Loucy (cell line): ENCODE data around the gene VSX1.

Experiments
- H2AFZ ChIP-seq: fragments of 200-600 bp; sonication (generic); 2 replicates; pipeline ENCODE4 v1.6.0; 2016; ENCODE audit warnings: antibody characterized with exemption, mild to moderate bottlenecking, low read length, moderate library complexity
- H3F3A ChIP-seq: fragments of 200-600 bp; 2 replicates; pipeline ENCODE4 v1.6.0; 2016; ENCODE audit warnings: antibody characterized with exemption, low read depth, mild to moderate bottlenecking
- H3K27me3 ChIP-seq: fragments of 200-600 bp; sonication (generic); 2 replicates; pipeline ENCODE4 v1.6.1; 2014; ENCODE audit warnings: low read length, mild to moderate bottlenecking; ENCODE audit not compliant: insufficient read depth, poor library complexity, severe bottlenecking
- H3K36me3 ChIP-seq: fragments of 200-600 bp; sonication (generic); 2 replicates; pipeline ENCODE4 v1.6.1; 2016; ENCODE audit warnings: low read length; ENCODE audit not compliant: insufficient read depth
- H3K4me1 ChIP-seq: fragments of 200-600 bp; sonication (generic); 2 replicates; pipeline ENCODE4 v1.5.1; 2014; ENCODE audit warnings: low read length, mild to moderate bottlenecking; ENCODE audit not compliant: insufficient read depth, poor library complexity, severe bottlenecking
- H3K4me2 ChIP-seq: fragments of 200-600 bp; sonication (generic); 2 replicates; pipeline ENCODE4 v1.6.0; 2014; ENCODE audit warnings: antibody characterized with exemption, low read length, low read depth, mild to moderate bottlenecking; ENCODE audit not compliant: poor library complexity, severe bottlenecking
- H3K4me3 ChIP-seq: fragments of 200-600 bp; sonication (generic); 2 replicates; pipeline ENCODE4 v1.5.1; 2014; ENCODE audit warnings: low read length, mild to moderate bottlenecking, mixed read lengths; ENCODE audit not compliant: poor library complexity, severe bottlenecking
- H3K79me2 ChIP-seq: fragments of 200-600 bp; sonication (generic); 2 replicates; pipeline ENCODE4 v1.6.1; 2014; ENCODE audit warnings: low read length; ENCODE audit not compliant: insufficient read depth
- H3K9ac ChIP-seq: fragments of 200-600 bp; sonication (generic); 2 replicates; pipeline ENCODE4 v1.6.0; 2014; ENCODE audit warnings: mild to moderate bottlenecking, low read depth, low read length, moderate library complexity; ENCODE audit not compliant: poor library complexity, severe bottlenecking
- H3K9me2 ChIP-seq: fragments of 200-600 bp; sonication (generic); replicated peaks from 2 replicates; pipeline ENCODE4 v1.6.1; 2016; ENCODE audit warnings: low read depth, low read length, mixed read lengths
- H3K9me3 ChIP-seq: fragments of 200-600 bp; sonication (generic); 2 replicates; pipeline ENCODE4 v1.6.1; 2014; ENCODE audit warnings: mild to moderate bottlenecking, antibody characterized with exemption, low read length, low read depth; ENCODE audit not compliant: insufficient read depth
- H4K20me1 ChIP-seq: fragments of 200-600 bp; sonication (generic); 2 replicates; pipeline ENCODE4 v1.6.0; 2014; ENCODE audit warnings: antibody characterized with exemption, low read length, mild to moderate bottlenecking; ENCODE audit not compliant: insufficient read depth, poor library complexity, severe bottlenecking
- CTCF ChIP-seq: fragments of 200-600 bp; sonication (generic); conservative IDR thresholded peaks from 2 replicates; pipeline ENCODE4 v1.5.1; 2014; ENCODE audit warnings: mild to moderate bottlenecking, antibody characterized with exemption, low read length
- EZH2phosphoT487 ChIP-seq: fragments of 200-600 bp; IDR thresholded peaks from 2 replicates; pipeline ENCODE4 v1.6.1; 2018; ENCODE audit warnings: antibody characterized with exemption, mild to moderate bottlenecking, moderate library complexity, borderline replicate concordance

The VSX1 gene

GRCh38 chr20:25038591-25039015, 43.3 kb downstream of the VSX1 start:
- Histone ChIP-seq H4K20me1 (no peaks in the 10 kb centered on the region), H3F3A (peaks cover 11% of the 10 kb centered on the region; the same call in 1 of the 2 replicates), H3K9me2 (no peaks in the 10 kb centered on the region), H3K4me1 (peaks cover 70% of the 10 kb centered on the region), H3K4me2 (no peak overlapping the region), H3K9me3 (no peaks in the 10 kb centered on the region), H2AFZ (no peak overlapping the region), H3K27me3 (no peaks in the 10 kb centered on the region), H3K79me2 (peaks cover 56% of the 10 kb centered on the region), H3K4me3 (no peak overlapping the region), H3K36me3 (no peaks in the 10 kb centered on the region), H3K9ac (peak overlapping the region; percentile 62)
- TF ChIP-seq CTCF (no peak), EZH2phosphoT487 (no peak)

- Histone ChIP-seq H3K9ac (peak overlapping the region; percentile 62), H4K20me1 (no peaks in the 10 kb centered on the region), H3K4me1 (peaks cover 70% of the 10 kb centered on the region), H3K36me3 (no peaks in the 10 kb centered on the region), H2AFZ (no peak overlapping the region), H3K9me2 (no peaks in the 10 kb centered on the region), H3K4me2 (peak overlapping the region; percentile 72), H3K79me2 (peaks cover 60% of the 10 kb centered on the region), H3K27me3 (no peaks in the 10 kb centered on the region), H3F3A (peaks cover 11% of the 10 kb centered on the region; the same call in 1 of the 2 replicates), H3K4me3 (no peak overlapping the region), H3K9me3 (no peaks in the 10 kb centered on the region)
- TF ChIP-seq EZH2phosphoT487 (no peak), CTCF (no peak)
These were observed 43.9 kb downstream of the VSX1 start for GRCh38 chr20:25038103-25038410.

GRCh38 chr20:25037288-25038102, 44.4 kb downstream of the VSX1 start:
- Histone ChIP-seq H3K9me2 (no peaks in the 10 kb centered on the region), H2AFZ (no peak overlapping the region), H3K4me2 (peak overlapping the region; percentile 72), H3K4me3 (peak overlapping the region; percentile 66), H3F3A (peaks cover 11% of the 10 kb centered on the region; the same call in 1 of the 2 replicates), H3K4me1 (peaks cover 70% of the 10 kb centered on the region), H3K79me2 (peaks cover 64% of the 10 kb centered on the region), H3K9me3 (no peaks in the 10 kb centered on the region), H3K36me3 (no peaks in the 10 kb centered on the region), H3K9ac (peak overlapping the region; percentile 62), H4K20me1 (no peaks in the 10 kb centered on the region), H3K27me3 (no peaks in the 10 kb centered on the region)
- TF ChIP-seq EZH2phosphoT487 = no peak
- TF ChIP-seq CTCF = no peak
